WTC11 (cell line): ENCODE measurements around the gene FAM124A.

Experiments used
- CREB1 ChIP-seq: sonication (generic); formaldehyde crosslinking; IDR thresholded peaks from 2 replicates; pipeline ENCODE4 v1.8.0; 2023; ENCODE audit warnings: mild to moderate bottlenecking, missing genetic modification reagents
- CTCF ChIP-seq: fragments of 200-600 bp; IDR thresholded peaks from 2 replicates; pipeline ENCODE4 v1.8.0; 2022; ENCODE audit warnings: antibody characterized with exemption
- ELF4 ChIP-seq: sonication (generic); formaldehyde crosslinking; IDR thresholded peaks from 2 replicates; pipeline ENCODE4 v1.8.1; 2022; ENCODE audit warnings: low read depth, mild to moderate bottlenecking, moderate library complexity, missing genetic modification reagents
- SOX15 ChIP-seq: fragments of 250-450 bp; sonication (Bioruptor Pico); IDR thresholded peaks from 2 replicates; pipeline ENCODE4 v1.9.0; 2021; ENCODE audit warnings: mild to moderate bottlenecking

GRCh38 chr13:51212758-51213157, 9.4 kb upstream of the FAM124A start:
- TF ChIP-seq CREB1 (CRISPR knock-in tag) = no peak
- TF ChIP-seq ELF4 = no peak
- no peak for TF ChIP-seq CTCF
- TF ChIP-seq SOX15 (CRISPR knock-in tag) = no peak
